Mammary epithelial cell (primary cell): ENCODE data around the gene STK38L.

ENCODE experiments used
- CTCF ChIP-seq, 2 donors: IDR thresholded peaks in 1 of 2; conservative IDR thresholded peaks in 1 of 2; 2 replicates each; pipeline ENCODE4 v1.5.1; 2011 to 2012; ENCODE audit warnings: inconsistent platforms in 2 of 2, low read length in 2 of 2, mild to moderate bottlenecking in 2 of 2, control low read depth in 1 of 2, low read depth in 1 of 2; ENCODE audit not compliant: insufficient read depth in 1 of 2; ENCODE audit errors: extremely low read depth in 1 of 2
- EZH2 ChIP-seq: IDR thresholded peaks from 2 replicates; pipeline ENCODE4 v1.6.1; 2012; ENCODE audit warnings: low read length, inconsistent platforms, borderline replicate concordance

- TF ChIP-seq CTCF (conservative IDR thresholded peaks at IDR 0.05 in 1 of 2, IDR thresholded peaks at IDR 0.05 in 1 of 2; ENCODE audit: extremely low read depth in 1 of 2, insufficient read depth in 1 of 2, low read depth in 1 of 2, low read length in 2 of 2) (no peak), EZH2 (no peak)
Measured at GRCh38 chr12:27277846-27278260, 33.8 kb downstream of the STK38L start.
